AG20443 (cell line): ENCODE measurements around the gene SLC44A4.
"Not testable (repeated sequence)": the region's sequence is repeated elsewhere in the genome, so short reads cannot be mapped to it uniquely, and the experiment has no call there.

Experiments
- DNase-seq: peaks from one replicate; pipeline ENCODE4 v3.0.0; 2012; ENCODE audit warnings: low spot score, mixed read lengths

SLC44A4 gene

DNA sequence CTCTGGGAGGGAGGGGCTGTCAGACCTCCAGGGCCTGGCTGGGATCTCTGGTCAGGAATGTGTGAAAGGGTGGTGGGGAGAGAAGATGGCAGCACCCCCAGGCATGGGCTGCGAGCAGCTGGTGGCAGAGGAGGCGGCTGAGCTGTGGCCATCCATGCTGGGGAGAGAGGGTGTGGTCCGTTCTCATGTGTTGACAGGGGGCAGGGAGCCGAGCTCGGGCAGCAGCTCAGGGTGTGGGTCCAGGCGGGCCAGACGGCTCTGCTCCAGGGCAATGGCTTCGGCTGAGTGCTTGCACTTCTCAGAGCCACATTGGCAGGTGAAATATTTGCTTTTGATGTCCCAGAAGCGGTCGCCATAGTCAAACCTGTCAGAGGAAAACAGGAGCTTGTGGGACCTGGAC lies 1.1 kb upstream of the SLC44A4 start:
- DNase-seq, result no peak

DNA sequence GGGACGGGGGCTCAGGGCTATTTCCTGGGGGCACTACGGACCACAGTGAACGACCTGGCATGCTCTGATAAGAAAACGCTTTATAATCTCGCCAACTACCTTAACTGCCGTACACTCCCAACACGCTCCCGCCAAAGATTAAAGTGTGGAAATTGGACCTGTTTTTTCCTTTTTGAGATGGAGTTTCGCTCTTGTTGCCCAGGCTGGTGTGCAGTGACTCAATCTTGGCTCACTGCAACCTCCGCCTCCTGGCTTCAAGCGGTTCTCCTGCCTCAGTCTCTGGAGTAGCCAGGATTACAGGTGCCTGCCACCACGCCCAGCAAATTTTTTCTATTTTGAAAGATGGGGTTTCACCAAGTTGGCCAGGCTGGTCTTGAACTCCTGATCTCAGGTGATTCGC lies 346 bp upstream of the SLC44A4 start:
- DNase-seq, result no peak

DNA sequence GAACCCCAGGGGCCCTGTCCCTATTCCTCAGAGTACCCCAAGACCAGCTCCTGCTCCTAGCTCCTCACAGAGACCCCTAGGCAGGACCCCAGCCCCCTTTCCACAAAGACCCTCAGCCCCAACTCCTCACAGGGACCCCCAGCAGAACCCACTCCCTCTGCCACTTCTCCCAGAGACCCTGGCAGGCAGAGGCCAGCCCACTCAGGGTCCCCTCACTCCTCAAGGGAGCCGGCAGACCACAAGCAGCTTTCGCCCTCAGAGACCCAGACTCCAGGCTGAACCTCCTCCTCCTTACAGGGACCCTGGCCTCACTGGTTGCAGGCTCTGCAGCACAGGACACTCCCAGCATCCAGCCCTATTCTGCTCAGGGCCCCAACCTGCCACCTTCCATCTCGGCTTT lies 575 bp downstream of the SLC44A4 start:
- no peak for DNase-seq

DNA sequence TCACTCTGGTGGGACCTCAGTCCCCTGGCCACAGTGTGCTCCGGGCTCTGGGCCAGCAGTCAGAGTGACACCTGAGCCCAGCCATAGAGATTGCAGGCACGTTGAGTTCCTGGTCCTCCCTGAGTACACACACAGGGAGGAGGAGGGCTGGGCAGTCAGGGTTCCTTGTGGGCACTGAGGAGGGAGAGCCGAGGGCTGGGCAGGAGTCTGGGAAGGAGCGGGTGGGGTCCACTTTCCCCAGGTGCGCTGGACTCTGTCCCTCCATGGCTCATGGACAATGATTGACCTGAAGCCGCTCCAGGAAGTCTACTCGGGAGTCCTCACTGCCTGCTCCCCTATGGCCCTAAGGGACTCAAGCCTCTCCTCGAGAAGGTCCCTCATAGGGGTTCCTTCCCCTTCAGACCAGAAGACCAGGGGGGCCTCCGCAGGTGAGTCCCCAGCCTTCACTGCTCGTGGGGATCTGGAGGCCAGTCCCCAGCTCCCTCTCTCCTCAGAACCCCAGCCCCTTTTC lies 1.1 kb downstream of the SLC44A4 start:
- DNase-seq, result no peak

DNA sequence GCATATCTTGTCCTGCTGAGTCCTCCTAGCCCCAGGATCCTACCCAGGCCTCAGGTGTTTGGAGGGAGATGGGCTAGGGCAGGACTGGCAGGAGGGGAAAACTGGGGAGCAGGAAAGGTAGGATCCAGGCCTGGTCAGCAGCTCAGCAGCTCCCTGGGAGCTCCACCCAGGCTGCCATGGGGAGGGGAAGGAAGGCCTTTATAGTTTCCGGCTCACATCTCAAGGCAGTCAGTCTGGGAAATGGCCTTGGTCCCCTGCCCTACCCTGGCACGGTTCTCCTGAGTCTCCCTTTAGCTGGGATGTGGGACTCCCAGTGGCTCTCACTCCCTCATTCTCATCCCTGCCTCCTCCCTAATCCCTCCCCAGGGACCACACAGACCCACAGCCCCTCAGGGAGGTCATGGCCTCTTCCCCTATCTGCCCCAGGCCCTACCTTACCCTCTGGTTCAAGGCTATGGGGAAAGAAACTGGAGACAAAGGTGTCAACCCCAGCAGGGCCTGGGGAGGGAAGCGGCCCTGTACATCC lies 1.6 kb downstream of the SLC44A4 start:
- no peak for DNase-seq

DNA sequence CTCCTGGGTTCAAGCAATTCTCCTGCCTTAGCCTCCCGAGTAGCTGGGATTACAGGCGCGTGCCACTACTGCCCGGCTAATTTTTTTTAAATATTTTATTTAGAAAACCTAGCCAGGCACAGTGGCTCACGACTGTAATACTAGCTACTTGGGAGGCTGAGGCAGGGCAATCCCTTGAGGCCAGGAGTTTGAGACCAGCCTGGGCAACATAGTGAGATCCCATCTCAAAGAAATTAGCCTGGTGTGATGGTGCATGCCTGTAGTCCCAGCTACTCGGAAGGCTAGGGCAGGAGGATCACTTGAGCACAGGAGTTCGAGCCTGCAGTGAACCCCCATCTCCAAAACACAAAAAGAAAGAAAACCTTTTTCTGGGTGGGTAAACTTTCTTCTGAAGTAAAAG lies 2.4 kb downstream of the SLC44A4 start:
- DNase-seq, result no peak

DNA sequence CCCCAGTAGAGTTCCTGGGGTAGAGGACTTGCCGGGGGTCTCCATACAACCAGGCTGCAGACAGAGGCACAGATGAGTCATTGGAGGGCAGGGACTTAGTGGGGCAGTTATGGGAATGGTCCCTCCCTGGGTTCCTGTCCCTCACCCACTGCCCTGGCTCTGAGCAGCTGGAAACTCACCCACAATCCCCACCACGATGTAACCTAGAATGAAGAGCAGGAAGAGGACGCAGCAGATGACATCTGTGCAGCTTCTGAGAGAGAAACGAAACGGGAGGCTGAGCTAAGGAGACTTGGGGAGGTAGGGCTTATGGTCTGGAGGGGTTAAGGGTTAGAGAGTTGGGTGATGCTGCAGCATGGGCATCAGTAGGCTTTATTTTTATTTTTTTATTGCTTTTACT lies 2.9 kb downstream of the SLC44A4 start:
- DNase-seq, result no peak

DNA sequence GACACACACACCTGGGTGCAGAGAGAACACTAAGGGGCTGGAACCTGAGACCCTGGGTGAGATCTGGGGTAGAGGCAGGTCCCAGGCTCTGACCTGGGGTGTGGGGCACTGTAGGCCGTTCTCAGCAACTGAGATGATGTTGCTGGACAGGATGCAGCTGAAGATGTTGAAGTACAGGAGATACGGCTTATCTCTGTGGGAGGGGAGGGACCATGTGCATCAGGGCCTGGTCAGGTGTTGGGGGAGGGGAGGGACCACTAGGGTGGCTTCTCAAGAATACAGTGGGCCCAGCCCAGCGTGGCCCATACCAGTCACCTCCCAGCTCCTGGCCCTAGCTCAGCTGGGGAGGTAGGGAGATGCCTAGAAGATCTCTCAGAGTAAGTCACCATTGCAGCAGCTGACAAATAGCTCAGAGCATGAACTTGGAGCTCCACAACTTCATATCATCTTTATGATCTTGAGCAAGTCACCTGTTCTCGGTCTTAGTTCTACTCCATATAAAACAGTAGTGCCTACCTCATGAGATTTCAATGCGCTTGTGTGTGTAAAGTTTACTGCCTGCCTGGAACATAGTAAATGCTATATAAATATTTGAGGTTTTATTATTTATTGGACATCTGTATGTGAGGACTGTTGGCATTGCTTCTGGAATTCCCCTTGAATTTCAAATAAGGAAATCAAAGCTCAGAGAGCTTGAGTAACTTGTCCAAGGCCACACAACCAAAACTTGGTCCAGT lies 3.8 kb downstream of the SLC44A4 start:
- no peak for DNase-seq

DNA sequence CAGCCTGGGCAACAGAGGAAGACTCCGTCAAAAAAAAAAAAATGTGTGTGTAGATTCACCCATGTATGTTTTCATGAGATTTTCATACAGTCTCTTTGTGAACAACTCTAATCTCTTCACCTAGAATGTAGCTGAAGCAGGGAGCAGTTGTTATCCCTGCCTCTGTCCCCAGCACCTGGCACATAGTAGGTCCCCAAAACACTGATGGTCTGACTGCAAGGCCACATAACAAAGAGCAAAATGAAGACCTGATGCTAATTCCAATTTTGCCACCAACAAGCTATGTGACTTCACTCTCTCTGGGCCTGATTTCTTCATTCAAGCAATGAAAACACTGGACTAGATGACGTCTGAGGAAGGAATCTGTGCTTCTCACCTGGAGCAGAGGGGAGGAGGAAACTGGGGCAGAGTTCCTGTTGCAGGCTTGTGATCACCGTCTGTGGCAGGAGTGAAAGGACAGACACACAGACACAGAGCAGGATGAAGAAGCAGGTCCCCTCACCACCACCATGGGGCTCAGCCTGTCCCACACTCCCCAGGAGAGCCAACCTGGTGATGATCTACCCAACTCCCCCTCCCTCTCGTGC lies 4.6 kb downstream of the SLC44A4 start:
- no peak for DNase-seq

DNA sequence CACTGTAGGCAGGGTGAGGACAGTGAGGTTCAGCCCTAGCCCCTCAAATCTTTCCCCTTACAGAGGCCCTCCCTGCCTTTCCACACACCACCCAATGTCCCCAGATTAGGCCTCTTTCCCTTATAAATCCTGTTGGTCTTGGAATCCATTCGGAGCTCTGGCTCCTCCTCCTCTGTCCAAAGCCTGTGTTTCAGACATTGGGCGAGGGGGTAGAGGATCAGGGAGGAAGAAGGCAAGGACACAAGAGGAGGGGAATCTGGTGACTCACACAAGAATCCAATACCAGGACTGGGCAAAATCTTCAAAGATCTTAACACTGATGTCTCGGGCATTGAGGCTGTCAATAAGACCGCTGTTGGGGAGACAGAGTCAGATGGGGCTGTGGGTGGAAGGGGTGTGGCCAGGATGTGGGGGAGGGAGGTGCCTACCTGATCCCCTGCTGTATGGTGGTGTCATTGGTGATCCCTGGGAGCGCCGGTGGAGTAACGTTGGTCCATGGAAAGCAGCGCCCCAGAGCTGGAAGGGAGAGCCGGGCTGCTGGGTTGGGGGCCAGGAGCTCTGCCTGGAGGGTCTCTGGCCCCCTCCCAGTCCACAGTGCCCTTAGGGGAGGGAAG lies 7.6 kb downstream of the SLC44A4 start:
- DNase-seq, result no peak

DNA sequence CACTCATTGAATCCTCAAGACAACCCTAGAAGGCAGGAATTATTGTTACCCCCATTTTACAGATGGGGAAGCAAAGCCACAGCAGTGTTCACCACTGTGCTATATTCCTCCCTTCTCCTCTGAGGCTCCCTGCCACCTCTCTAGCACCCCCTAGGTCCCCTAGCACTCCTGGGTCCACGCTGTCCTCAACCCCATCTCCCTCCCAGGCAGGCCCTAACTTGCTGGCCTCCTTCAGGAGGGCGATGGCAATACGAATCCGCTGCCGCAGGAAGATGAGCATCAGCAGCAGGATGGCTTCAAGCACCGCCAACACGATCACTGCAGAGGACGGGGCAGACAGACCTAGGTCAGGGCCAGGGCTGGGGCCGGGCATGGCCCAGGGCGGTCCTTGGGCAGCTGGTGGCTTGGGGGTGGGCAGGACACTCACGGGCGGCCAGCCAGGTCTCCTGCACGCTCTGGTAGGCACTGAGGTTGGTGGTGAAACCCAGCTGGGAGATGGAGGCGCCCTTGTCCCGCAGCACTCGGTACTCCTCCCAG lies 8.3 kb downstream of the SLC44A4 start:
- no peak for DNase-seq

DNA sequence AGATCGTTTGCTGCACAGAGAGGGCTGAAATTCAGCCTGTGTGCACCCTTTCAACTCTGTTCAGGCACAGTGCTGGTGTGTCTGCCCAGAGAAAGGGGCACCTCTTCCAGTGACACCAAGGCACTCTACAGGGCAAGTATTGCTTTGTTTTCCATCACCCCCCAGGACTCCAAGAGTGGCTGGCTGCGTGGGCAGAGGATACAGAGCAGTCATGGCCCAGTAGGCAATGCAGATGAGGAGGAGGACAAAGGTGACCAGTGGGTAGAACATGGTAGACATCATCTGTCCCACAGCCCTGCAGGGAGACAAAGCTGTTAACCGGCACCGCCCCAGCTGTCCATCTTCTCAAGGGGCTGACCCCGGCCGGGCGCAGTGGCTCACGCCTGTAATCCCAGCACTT lies 9.5 kb downstream of the SLC44A4 start:
- DNase-seq, result no peak

DNA sequence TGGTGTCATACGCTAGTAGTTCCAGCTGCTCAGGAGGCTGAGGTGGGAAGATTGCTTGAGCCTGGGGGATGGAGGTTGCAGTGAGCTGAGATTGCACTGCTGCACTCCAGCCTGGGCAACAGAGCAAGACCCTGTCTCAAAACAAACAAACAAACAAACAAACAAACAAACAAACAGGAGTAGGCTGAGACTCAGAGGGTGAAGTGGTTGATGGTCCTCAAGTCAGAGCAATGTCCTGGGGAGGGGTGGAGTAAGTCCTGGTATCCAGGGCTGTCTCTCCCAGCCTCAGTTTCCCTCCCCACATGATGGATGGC lies 10.2 kb downstream of the SLC44A4 start:
- not testable (repeated sequence) for DNase-seq

DNA sequence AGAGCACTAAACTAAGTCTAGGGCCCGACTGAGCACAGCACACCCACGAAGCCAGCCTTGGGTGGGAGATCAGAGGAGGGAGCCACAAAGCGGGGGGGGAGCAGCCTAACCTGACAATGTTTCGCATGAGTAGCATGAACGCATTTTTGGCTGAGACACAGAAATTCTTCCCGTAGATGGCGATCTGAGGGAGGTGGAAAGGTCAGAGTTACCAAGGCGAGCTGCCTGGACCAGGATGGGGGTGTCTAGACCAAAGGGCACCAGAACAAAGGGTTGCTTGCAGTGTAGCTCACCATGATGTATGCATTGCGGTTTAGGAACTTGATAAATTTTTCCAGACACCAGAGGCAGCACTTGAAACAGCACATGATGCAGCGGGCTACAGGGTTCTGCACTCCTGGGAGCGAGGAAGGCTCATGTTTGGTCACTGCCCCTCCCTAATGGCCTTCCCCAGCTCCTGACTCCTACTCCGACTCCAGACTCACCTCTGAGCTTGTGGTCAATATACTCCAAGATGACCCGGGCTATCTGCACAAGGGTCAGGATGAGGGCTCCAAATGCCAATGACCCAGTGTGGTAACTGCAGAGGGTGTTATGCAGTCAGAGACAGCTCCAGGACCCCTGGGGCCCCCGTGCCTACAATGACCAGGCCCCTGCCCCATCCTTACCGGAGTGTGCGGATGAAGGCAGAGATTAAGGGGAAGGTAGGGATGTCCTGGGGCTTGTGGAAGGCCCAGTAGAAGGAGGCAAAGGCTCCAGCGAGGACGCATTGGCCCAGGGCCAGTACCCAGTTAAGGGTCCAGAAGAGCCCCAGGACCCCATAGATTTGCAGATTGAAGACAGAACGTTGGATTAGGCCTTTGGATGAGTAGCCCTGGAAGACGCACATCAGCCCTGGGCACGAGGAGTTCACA lies 13.3 kb downstream of the SLC44A4 start:
- DNase-seq, result no peak

DNA sequence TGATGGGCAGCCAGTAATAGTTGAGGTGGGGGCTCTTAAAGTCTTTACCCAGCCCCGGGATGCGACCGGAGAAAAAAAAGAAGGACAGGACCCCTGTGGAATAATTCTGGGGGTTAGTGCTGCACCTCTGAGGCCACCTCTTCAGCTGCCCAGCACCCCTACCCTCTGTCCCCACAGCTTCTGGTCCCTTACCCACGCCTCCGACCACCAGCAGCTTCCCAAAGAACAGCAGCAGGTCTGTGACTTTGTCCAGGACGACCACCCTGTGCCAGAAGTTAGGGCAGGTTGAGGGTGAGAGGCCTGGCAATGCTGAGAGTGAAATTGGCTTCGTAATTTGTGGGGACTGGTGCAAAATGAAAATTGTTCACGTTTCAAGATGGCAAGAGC lies 14.0 kb downstream of the SLC44A4 start:
- DNase-seq, result no peak

DNA sequence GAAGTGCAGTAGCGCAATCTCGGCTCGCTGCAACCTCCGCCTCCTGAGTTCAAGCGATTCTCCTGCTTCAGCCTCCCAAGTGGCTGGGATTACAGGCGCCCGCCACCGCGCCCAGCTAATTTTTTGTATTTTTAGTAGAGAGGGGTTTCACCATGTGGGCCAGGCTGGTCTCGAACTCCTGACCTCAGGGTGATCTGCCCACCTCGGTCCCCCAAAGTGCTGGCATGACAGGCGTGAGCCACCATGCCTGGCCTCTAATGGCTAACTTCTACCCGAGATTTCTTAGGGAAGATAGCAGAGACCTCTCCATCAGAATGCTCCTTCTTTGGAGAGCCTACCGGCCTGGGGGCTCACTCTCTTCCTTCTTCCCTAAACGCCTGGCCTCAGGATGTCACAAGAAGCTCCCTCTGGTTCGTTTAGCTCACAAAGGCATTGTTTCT lies 14.7 kb downstream of the SLC44A4 start:
- DNase-seq, result not testable (repeated sequence)

DNA sequence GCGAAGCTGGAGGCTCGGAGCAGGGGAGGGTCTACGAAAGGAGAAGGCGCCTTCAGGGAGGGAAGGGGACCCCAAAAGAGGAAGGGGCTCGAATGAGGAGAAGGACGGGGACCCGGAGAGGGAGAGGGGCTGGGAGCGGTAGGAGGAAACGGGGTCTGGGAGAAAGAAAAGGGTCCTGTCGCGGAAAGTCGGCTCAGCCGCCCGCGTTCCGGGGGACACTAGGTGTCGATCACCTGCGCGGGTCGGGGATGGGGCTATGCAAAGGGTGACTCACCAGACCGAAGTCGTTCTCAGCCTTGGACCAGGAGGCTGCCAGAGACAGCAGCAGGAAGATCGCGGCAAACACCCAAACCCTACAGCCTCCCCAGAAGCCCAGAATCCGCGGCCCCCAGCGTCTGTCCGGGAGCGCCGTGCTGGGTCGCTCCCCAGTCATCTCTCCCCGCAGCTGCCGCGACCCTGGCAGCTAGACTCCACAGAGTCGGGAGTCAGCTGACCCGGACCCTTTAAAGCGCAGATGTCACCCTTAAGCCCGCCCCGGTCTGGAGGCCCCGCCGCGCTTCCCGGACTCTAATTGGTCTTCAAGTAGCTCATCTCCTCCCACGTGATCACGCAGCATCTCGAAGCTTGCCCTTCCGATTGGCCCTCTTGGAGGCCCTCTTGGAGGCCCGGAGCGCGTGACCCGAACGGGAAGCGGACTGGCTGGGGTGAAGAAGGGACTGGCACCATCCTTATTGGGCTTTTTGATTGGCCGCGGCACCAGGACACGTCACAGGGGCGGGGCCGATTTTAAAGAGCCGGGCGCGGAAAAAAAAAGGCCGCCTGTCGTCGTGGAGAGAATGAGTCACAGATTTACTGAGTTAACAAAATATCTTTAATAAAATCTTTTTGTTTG lies 16.2 kb downstream of the SLC44A4 start, which contains the start of gene NEU1:
TSS of gene NEU1 (minus strand) at position 478 of the 892 bp plus-strand sequence. CDS start at position 433, 45 bp downstream.
- peak; percentile 99 for DNase-seq

DNA sequence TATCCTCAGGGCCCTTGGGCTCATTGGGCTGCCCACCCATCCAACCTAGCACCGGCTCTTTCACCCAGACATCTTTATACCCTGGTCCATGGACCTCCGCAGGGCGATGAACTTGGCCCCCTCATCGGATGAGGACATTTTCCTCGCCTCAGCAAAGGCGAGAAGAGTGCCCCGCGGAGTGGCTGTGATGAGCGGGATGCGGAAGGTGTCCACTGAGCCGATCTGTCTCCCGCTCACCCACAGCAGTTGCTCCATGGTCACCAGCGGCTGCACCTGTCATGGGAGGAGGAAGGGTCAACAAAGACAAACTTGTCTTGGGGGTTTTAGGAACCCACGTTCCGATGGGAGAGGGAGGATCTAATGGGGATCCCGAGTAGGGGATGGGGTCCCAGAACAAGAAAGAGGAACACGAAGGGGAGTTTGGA lies 16.9 kb downstream of the SLC44A4 start:
- no peak for DNase-seq

DNA sequence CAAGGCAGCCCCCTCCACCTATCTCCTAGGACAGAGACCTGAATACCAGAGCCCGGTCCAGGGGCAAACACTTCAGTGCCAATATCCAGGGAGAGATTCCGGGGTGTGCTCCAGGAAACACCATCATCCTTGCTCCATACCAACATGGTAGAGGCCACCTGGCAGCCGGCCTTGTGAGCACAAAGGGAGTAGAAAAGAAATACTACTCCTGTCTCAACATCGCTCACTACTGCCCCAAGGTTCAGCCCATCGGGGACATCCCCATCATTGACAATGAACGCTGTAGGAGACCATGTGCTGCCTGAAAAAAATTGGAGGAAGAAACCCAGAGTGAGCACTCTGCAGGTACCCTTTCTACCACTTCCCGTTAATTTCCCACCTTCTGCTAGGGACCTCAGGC lies 17.6 kb downstream of the SLC44A4 start:
- no peak for DNase-seq

DNA sequence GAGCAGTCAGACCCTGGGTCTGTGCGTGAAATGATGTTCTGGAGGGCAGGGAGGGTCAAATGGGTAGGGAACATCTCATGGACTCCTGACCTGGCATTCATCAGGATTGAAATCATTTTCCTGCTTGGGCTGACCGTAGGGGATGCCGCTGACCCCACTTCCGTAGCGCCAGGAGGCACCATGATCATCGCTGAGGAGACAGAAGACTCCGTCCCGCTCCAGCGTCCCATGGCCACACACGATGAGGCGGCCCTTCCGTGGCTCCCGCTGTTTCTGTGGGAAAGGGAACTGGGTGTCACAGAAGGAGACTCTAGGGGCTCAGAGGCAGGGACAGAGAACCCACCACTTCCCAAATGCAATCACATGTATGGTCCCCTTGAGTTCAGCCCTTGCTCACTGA lies 18.4 kb downstream of the SLC44A4 start:
- DNase-seq, result no peak

DNA sequence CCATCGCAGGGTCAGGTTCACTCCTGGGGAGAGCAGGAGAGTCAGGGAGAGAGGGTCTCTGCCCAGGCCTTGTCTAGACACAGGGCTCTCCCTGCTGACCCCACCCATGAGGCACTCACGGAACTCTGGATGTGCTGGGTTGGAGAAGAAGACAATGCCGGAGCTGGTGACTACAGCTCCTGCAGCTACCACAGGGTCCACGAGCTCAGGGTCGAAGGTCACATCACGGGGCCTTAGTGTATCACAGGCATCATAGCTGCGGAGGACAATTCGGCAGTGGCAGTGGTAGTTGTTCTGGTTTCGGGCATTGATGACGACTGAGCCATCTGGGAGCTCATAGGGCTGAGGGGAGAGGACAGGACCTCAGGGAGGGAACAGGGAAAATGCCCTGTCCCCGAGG lies 18.9 kb downstream of the SLC44A4 start:
- no peak for DNase-seq
